ENCODE measurements around the gene OSBPL9. TPM values are rescaled to one million over a fixed set of nuclear protein-coding genes. Genes with fewer than 3 reads are reported as not detected.

OSBPL9 gene
- polyA plus RNA-seq, 1 experiment = 69.6 TPM

DNA sequence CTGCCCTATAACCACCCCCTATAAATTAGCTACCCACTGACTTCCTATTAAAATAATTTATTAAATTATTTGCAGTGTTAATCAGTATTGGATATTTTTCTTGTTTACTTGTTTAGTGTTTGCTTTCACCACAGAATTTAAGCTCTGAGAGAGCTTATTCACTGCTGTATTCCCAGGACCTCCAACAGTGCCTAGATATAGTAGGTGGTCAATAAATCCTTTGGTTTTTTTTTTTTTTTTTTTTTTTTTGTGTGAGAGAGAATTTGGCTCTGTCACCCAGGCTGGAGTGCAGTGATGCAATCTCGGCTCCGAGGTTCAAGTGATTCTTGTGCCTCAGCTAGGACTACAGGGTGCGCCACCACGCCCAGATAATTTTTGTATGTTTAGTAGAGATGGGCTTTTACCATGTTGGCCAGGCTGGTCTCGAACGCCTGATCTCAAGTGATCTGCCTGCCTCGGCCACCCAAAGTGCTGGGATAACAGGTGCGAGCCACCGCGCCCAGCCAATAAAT lies 1.1 kb upstream of the OSBPL9 start:
- no peak for TF ChIP-seq CTCF (IDR thresholded peaks at IDR 0.05; ENCODE audit: low read depth, low read length)

GRCh38 chr1:51616490-51616889 lies 402 bp upstream of the OSBPL9 start:
- POLR2A ChIA-PET = no interaction called here
- H3K4me3 ChIP-seq (ENCODE audit: low read depth, low read length) = peak overlapping the region; percentile 15; the same call in 1 of the 2 replicates
- no peak for TF ChIP-seq CTCF (IDR thresholded peaks at IDR 0.05; ENCODE audit: low read depth, low read length)

More for the DNA sequence above, 1.1 kb upstream of the OSBPL9 start:
- H3K27me3 ChIP-seq (ENCODE audit: control insufficient read depth, insufficient read depth, low read length) = no peaks in the 10 kb centered on the region
- no peak overlapping the region for H3K27ac ChIP-seq (ENCODE audit: low read depth, low read length)
- H3K9me3 ChIP-seq (ENCODE audit: control insufficient read depth, insufficient read depth, low read length) = no peaks in the 10 kb centered on the region; the same call in 1 of the 2 replicates
- no peak overlapping the region for H3K4me3 ChIP-seq (ENCODE audit: low read depth, low read length)
- no peak for DNase-seq (ENCODE audit: low read depth, low spot score)
- CTCF ChIA-PET = interaction anchor here (0.6 kb wide), 1 partner anchor 34 kb away, joined by 5 read pairs; no protein-coding TSS in a partner anchor
- POLR2A ChIA-PET = no interaction called here

DNA sequence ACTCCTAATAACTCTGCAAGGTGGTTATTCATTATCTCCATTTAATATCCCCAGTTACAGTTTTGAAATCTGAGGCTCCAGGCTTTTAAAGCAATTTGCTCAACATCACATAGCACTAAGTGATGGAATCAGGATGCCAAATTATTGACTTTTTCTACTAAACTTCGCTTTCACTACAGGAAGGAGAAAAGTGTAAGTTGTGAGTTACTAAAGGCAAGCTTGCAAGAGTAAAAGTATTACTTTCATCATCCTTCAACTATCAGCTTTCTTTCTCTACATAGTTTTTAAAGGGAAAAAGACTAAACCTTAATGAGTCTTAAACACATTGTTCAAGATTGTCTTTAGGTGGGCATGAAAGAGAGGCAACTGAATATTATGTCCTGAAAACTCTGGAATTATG lies 1.8 kb downstream of the OSBPL9 start:
- H3K27ac ChIP-seq (ENCODE audit: low read depth, low read length) = no peak overlapping the region
- H3K9me3 ChIP-seq (ENCODE audit: control insufficient read depth, insufficient read depth, low read length) = no peaks in the 10 kb centered on the region; the same call in 1 of the 2 replicates
- no peak for TF ChIP-seq CTCF (IDR thresholded peaks at IDR 0.05; ENCODE audit: low read depth, low read length)
- no peaks in the 10 kb centered on the region for H3K27me3 ChIP-seq (ENCODE audit: control insufficient read depth, insufficient read depth, low read length)
- DNase-seq (ENCODE audit: low read depth, low spot score) = no peak
- no peak overlapping the region for H3K4me3 ChIP-seq (ENCODE audit: low read depth, low read length)
- POLR2A ChIA-PET = no interaction called here
- CTCF ChIA-PET = interaction anchor here (1.0 to 2.3 kb wide), 3 partner anchors 27 to 150 kb away, joined by 3 to 21 read pairs (median 3); no protein-coding TSS in a partner anchor

More at GRCh38 chr1:51616490-51616889, 402 bp upstream of the OSBPL9 start:
- no peak for DNase-seq (ENCODE audit: low read depth, low spot score)
- H3K9me3 ChIP-seq (ENCODE audit: control insufficient read depth, insufficient read depth, low read length) = no peaks in the 10 kb centered on the region; the same call in 1 of the 2 replicates
- CTCF ChIA-PET = no interaction called here
- H3K27me3 ChIP-seq (ENCODE audit: control insufficient read depth, insufficient read depth, low read length) = no peaks in the 10 kb centered on the region
- H3K27ac ChIP-seq (ENCODE audit: low read depth, low read length) = no peak overlapping the region

- no peak overlapping the region for H3K27ac ChIP-seq (ENCODE audit: low read depth, low read length)
- H3K9me3 ChIP-seq (ENCODE audit: control insufficient read depth, insufficient read depth, low read length) = no peaks in the 10 kb centered on the region; the same call in 1 of the 2 replicates
- H3K4me3 ChIP-seq (ENCODE audit: low read depth, low read length) = no peak overlapping the region
- no peaks in the 10 kb centered on the region for H3K27me3 ChIP-seq (ENCODE audit: control insufficient read depth, insufficient read depth, low read length)
- ChIA-PET POLR2A (no interaction called here), CTCF (interaction anchor here (0.5 to 1.1 kb wide), 2 partner anchors 42 to 149 kb away, joined by 3 to 9 read pairs; no protein-coding TSS in a partner anchor)
- no peak for TF ChIP-seq CTCF (IDR thresholded peaks at IDR 0.05; ENCODE audit: low read depth, low read length)
- no peak for DNase-seq (ENCODE audit: low read depth, low spot score)
Measured at GRCh38 chr1:51620470-51620869, 3.6 kb downstream of the OSBPL9 start.

- no peaks in the 10 kb centered on the region; the same call in 1 of the 2 replicates for H3K9me3 ChIP-seq (ENCODE audit: control insufficient read depth, insufficient read depth, low read length)
- no peak overlapping the region for H3K4me3 ChIP-seq (ENCODE audit: low read depth, low read length)
- no peak for TF ChIP-seq CTCF (IDR thresholded peaks at IDR 0.05; ENCODE audit: low read depth, low read length)
- H3K27ac ChIP-seq (ENCODE audit: low read depth, low read length) = no peak overlapping the region
- ChIA-PET POLR2A (no interaction called here), CTCF (interaction anchor here (0.6 to 1.1 kb wide), 3 partner anchors 128 to 534 kb away, joined by 3 read pairs; no protein-coding TSS in a partner anchor)
- no peaks in the 10 kb centered on the region for H3K27me3 ChIP-seq (ENCODE audit: control insufficient read depth, insufficient read depth, low read length)
- no peak for DNase-seq (ENCODE audit: low read depth, low spot score)
Measured at GRCh38 chr1:51621161-51621560, 4.3 kb downstream of the OSBPL9 start.
